A673 (cell line): Measurements from ENCODE around the gene PIM2. TPM values are rescaled to one million over a fixed set of nuclear protein-coding genes. Genes with fewer than 3 reads are reported as not detected.
"Not testable (repeated sequence)": the region's sequence is repeated elsewhere in the genome, so short reads cannot be mapped to it uniquely, and the experiment has no call there.

Experiments
- BruUV-seq: library from RNA; stranded (reverse); fragments of 400-500 nt; replicated peaks from 2 replicates; lab custom pipeline; 2021; lab: Mats Ljungman, UMichigan
- CTCF ChIA-PET: fragments of 300-600 bp; sonication (Branson Sonifier 250); formaldehyde crosslinking; loops from one replicate; lab custom pipeline; 2022; ENCODE audit warnings: antibody characterized with exemption; lab: Charles Lee
- POLR2A ChIA-PET: fragments of 300-600 bp; sonication (Branson Sonifier 250); formaldehyde crosslinking; loops from one replicate; lab custom pipeline; 2022; ENCODE audit warnings: antibody characterized with exemption; ENCODE audit not compliant: low non-redundant PET; lab: Charles Lee
- DNase-seq: peaks from one replicate; pipeline ENCODE4 v3.0.0-alpha.2; 2015; ENCODE audit warnings: low spot score
- H3K27ac ChIP-seq: fragments of 200-600 bp; sonication (generic); 2 replicates; pipeline ENCODE4 v1.5.1; 2016; ENCODE audit warnings: mixed run types, low read depth, mild to moderate bottlenecking, mixed read lengths, antibody characterized with exemption, low read length; ENCODE audit not compliant: poor library complexity, severe bottlenecking
- H3K27me3 ChIP-seq: fragments of 200-600 bp; sonication (generic); replicated peaks from 2 replicates; pipeline ENCODE4 v1.6.1; 2017; ENCODE audit warnings: mixed run types, low read depth, mild to moderate bottlenecking, mixed read lengths, antibody characterized with exemption, low read length; ENCODE audit not compliant: insufficient read depth, poor library complexity
- H3K36me3 ChIP-seq: fragments of 200-600 bp; sonication (generic); 2 replicates; pipeline ENCODE4 v1.6.1; 2016; ENCODE audit warnings: mixed run types, mild to moderate bottlenecking, mixed read lengths, antibody characterized with exemption, low read length; ENCODE audit not compliant: insufficient read depth, poor library complexity, severe bottlenecking
- H3K4me1 ChIP-seq: fragments of 200-600 bp; sonication (generic); 2 replicates; pipeline ENCODE4 v1.6.1; 2017; ENCODE audit warnings: mixed run types, mild to moderate bottlenecking, mixed read lengths, antibody characterized with exemption, low read length; ENCODE audit not compliant: insufficient read depth, poor library complexity, severe bottlenecking
- H3K4me3 ChIP-seq: fragments of 200-600 bp; sonication (generic); 2 replicates; pipeline ENCODE4 v1.5.1; 2016; ENCODE audit warnings: low read depth, mixed run types, mild to moderate bottlenecking, mixed read lengths, low read length; ENCODE audit not compliant: poor library complexity, severe bottlenecking
- H3K9me3 ChIP-seq: fragments of 200-600 bp; sonication (generic); 2 replicates; pipeline ENCODE4 v1.6.1; 2016; ENCODE audit warnings: mixed run types, low read depth, mild to moderate bottlenecking, mixed read lengths, antibody characterized with exemption, low read length; ENCODE audit not compliant: poor library complexity, severe bottlenecking
- EZH2 ChIP-seq: fragments of 200-600 bp; sonication (generic); IDR thresholded peaks from 2 replicates; pipeline ENCODE4 v1.6.1; 2017; ENCODE audit warnings: borderline replicate concordance, low read depth, mild to moderate bottlenecking, mixed read lengths, antibody characterized with exemption, low read length; ENCODE audit not compliant: poor library complexity, severe bottlenecking
- intact Hi-C: fragments of 100-400 bp; cut with micrococcal nuclease; formaldehyde crosslinking; loops from one replicate; pipeline ENCODE4 v1.10.0; 2022; ENCODE audit not compliant: unreplicated experiment
- total RNA-seq: library from RNA; stranded (reverse); gene quantifications from 2 replicates; pipeline ENCODE4 v1.2.3, GENCODE V29; 2021
- TF ChIP-seq, protein P1 (sequence below): fragments of 300-800, 200-600 bp; sonication (generic); conservative IDR thresholded peaks from 2 replicates; pipeline ENCODE4 v1.5.1; 2017; ENCODE audit warnings: low read depth, mild to moderate bottlenecking, antibody characterized with exemption, low read length, moderate library complexity, mixed read lengths

The PIM2 gene
- total RNA-seq, 1 experiment from 2014 or later = 19.9 TPM

DNA sequence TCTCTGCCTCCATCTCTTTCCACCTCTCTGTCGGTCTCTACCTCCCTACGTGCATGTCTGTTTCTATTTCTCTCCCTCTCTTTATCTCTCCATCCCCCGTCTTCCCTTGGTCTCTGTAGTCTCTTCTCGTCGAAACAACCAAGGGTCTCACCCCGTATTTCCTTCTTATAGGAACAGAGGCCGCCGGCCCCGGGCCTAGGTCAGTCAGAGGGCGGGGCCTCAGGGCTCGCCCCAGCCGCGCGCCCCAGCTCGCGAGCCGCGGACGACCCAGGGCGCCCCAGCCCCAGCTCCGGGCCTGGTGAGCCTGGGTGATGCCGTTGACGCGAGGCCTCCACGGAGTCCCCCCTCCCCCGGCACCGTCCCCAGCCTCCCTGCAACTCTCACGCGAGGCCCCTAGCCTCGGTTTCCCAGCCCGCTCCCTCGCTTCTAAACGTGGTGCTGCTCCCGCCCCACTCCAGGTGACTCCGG lies 27.9 kb downstream of the PIM2 start:
- ChIA-PET POLR2A (no interaction called here), CTCF (interaction anchor here (0.6 kb wide), 1 partner anchor 14 kb away, joined by 3 read pairs; no protein-coding TSS in a partner anchor)
- Histone ChIP-seq H3K4me3 (peak overlapping the region; percentile 55), H3K36me3 (no peaks in the 10 kb centered on the region), H3K4me1 (no peaks in the 10 kb centered on the region), H3K27me3 (no peaks in the 10 kb centered on the region), H3K27ac (no peak overlapping the region), H3K9me3 (no peaks in the 10 kb centered on the region)
- no peak for DNase-seq
- BruUV-seq = no TSS peak
- intact Hi-C loops = loop anchor here (10.0 kb wide), 1 partner anchor 86 kb away; the partner anchor contains the start of gene HDAC6
- TF ChIP-seq, protein P1, sequence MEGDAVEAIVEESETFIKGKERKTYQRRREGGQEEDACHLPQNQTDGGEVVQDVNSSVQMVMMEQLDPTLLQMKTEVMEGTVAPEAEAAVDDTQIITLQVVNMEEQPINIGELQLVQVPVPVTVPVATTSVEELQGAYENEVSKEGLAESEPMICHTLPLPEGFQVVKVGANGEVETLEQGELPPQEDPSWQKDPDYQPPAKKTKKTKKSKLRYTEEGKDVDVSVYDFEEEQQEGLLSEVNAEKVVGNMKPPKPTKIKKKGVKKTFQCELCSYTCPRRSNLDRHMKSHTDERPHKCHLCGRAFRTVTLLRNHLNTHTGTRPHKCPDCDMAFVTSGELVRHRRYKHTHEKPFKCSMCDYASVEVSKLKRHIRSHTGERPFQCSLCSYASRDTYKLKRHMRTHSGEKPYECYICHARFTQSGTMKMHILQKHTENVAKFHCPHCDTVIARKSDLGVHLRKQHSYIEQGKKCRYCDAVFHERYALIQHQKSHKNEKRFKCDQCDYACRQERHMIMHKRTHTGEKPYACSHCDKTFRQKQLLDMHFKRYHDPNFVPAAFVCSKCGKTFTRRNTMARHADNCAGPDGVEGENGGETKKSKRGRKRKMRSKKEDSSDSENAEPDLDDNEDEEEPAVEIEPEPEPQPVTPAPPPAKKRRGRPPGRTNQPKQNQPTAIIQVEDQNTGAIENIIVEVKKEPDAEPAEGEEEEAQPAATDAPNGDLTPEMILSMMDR = no peak
- TF ChIP-seq EZH2 = no peak

DNA sequence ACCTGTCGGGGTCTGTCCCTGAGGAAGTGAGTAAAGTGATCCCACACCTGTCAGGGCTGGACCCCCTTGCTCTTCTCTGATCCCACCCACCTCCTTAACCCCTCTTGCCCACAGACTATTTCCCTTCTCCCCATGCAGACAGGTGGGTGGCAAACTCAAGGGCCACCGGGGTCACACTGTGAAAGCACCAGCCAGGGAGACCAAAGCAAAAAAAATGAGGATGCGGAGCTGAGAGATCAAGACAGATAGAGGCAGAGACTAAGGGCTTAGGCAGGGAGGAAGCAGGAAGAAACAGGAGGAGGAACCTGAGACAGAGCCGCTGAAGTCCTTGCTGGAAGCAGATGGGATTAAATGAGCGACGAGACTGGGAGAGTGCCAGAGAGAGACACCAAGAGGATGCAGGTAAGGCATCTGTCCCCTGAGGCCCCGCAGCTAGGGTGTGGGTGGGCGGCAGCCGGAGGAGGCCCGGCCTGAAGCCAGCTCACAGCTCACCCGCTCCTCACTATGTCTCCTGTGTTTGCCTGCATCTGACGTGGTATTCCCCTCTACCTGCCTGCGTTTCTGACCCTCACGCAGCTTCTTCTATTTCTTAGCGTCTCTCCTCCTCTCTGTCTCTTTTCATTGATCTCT lies 28.4 kb downstream of the PIM2 start:
- no peaks in the 10 kb centered on the region for H3K27me3 ChIP-seq
- no peaks in the 10 kb centered on the region for H3K9me3 ChIP-seq
- intact Hi-C loops = loop anchor here (10.0 kb wide), 1 partner anchor 86 kb away; the partner anchor contains the start of gene HDAC6
- no peaks in the 10 kb centered on the region for H3K36me3 ChIP-seq
- no TSS peak for BruUV-seq
- TF ChIP-seq, protein P1 = no peak
- TF ChIP-seq EZH2 = no peak
- H3K4me1 ChIP-seq = no peaks in the 10 kb centered on the region
- H3K4me3 ChIP-seq = peak overlapping the region; percentile 55
- ChIA-PET POLR2A (no interaction called here), CTCF (no interaction called here)
- H3K27ac ChIP-seq = no peak overlapping the region
- DNase-seq = no peak

DNA sequence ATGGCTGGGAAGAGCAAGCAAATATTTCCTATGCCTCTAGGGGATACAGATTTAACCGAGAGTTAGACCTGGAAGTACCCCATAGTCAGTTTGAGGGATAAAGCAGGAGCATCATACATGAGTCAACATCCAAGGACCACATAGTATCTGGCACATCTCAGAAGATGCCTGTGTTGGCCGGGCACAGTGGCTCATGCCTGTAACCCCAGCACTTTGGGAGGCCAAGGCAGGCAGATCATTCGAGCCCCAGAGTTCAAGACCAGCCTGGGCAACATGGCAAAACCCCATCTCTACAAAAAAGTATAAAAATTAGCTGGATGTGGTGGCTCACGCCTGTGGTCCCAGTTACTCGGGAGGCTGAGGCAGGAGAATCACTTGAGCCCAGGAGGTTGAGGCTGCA lies 32.2 kb downstream of the PIM2 start:
- DNase-seq, CTCF ChIA-PET, POLR2A ChIA-PET, H3K27me3 ChIP-seq, H3K36me3 ChIP-seq, H3K27ac ChIP-seq, H3K4me1 ChIP-seq, intact Hi-C loops, H3K9me3 ChIP-seq, H3K4me3 ChIP-seq, BruUV-seq: not testable (repeated sequence)

DNA sequence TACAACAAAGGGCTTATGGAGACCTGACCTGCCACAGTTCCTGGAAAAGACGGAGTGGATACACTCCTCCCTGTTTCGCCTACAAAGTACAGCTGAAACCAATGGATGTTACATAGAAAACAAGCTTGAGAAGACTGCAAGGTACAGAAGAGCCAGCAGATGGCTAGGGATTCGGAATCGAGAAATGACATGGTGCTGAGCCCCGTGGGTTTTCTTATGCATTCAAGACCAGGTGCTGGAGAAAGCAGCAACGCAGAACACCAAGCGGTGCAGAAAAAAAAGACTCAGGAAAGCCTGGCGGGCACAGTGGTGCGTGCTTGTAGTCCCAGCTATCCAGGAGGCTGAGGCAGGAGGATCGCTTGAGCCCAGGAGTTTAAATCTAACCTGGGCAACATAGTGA lies 35.1 kb downstream of the PIM2 start:
- DNase-seq = no peak
- Histone ChIP-seq H3K9me3 (no peaks in the 10 kb centered on the region), H3K27ac (no peak overlapping the region), H3K27me3 (no peaks in the 10 kb centered on the region), H3K4me1 (no peaks in the 10 kb centered on the region), H3K36me3 (no peaks in the 10 kb centered on the region), H3K4me3 (no peak overlapping the region)
- ChIA-PET CTCF (no interaction called here), POLR2A (interaction anchor here (0.7 kb wide), 1 partner anchor 19 kb away, joined by 7 read pairs; no protein-coding TSS in a partner anchor)
- BruUV-seq = no TSS peak
- intact Hi-C loops = no loop called here
- no peak for TF ChIP-seq EZH2
- TF ChIP-seq, protein P1 = no peak

DNA sequence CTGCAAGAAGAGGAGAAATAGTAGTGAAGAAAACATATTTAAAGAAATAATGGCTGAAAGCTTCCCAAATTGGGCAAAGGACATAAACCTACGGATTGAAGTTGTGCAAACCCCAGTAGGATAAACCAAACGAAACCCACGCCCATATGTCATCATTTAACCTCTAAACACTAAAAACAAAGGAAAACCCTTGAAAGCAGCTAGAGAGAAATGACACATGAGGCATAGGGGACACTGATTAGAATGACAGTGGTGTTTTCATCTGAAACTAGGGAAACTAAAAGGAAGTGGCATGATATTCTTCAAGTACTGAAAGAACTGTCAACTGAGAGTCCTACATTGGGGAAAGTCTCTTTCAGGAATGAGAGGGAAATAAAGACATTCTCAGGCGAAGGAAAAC lies 41.9 kb downstream of the PIM2 start:
- H3K9me3 ChIP-seq, BruUV-seq, intact Hi-C loops, POLR2A ChIA-PET, H3K36me3 ChIP-seq, H3K27me3 ChIP-seq, H3K27ac ChIP-seq, H3K4me1 ChIP-seq, DNase-seq, H3K4me3 ChIP-seq: not testable (repeated sequence)
- CTCF ChIA-PET = interaction anchor here (1.0 kb wide), 1 partner anchor 14 kb away, joined by 3 read pairs; no protein-coding TSS in a partner anchor
